NCI-H1417 treated with DMSO at 0.1 percent for 48 hours (cell line): Measurements from ENCODE around the gene DCUN1D4.
"Not testable (repeated sequence)": the region's sequence is repeated elsewhere in the genome, so short reads cannot be mapped to it uniquely, and the experiment has no call there.

Experiments
- DNase-seq: peaks from one replicate; lab custom pipeline; 2025; lab: John Stamatoyannopoulos, UW

Gene DCUN1D4

DNA sequence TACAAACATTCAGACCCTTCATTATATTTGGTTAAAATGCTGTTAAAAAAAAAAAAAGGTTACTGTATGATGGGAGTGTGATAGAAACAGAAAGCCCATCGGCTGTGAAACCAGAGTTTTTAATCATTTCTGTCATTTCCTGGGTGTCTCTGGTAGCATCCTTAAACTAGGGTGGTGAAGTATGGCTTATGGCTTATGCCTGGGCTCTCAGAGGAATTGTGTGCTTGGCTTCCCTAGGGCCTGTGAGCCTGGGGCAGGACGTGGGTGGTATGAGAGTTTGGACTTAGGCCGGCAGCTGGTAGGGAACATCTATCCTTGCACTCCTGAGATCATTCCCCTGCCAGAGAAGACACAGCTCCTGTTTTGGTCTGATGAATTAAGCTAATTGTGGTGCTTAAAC is 52.2 kb downstream of the DCUN1D4 start:
- DNase-seq: no peak

DNA sequence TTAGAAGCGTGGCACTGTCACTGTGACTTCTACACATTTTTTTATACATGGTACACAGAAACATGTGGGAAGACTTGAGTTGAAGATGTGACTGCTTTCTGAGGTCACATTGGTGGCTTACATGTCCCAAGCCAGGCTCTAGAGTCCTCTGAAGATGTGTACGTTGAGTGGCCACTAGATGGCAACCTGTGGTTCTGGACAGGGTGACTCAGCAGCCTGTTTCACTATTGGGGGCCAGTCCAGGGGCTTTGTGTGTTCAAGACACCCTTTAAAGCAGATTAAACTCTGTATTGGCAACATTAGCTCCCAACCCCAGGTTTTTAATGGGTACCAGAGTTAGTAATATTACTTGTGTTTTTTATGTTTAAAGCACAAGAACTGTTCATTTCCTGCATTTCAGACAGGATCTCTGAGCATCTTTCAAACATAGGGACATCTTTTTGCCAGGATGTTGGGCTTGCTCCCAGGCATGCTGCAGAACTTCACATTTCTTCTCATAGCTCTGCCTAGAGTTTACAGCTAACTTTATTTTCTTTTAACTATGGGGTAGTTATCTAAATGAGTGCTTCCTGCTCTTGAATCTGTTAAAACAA is 53.0 kb downstream of the DCUN1D4 start:
- no peak for DNase-seq

DNA sequence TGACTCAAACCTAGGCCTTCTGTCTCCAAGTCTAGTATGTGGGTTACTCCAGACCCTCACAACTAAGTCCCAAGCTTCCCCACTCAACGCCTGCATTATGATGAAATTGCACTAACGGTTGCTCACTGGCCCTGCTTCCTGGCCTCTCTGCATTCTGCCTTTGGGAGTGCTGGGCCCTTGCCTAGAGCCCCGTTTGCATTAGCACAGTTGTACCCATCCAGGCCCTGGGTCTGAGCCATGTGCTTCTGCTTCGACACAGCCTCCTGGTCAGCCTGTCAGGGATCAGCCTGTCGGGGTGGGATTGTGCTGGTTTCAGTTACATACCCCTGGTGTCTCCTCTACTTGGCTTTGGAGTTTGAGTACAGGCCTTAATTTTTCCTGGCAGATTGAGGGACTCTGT is 58.4 kb downstream of the DCUN1D4 start:
- no peak for DNase-seq

DNA sequence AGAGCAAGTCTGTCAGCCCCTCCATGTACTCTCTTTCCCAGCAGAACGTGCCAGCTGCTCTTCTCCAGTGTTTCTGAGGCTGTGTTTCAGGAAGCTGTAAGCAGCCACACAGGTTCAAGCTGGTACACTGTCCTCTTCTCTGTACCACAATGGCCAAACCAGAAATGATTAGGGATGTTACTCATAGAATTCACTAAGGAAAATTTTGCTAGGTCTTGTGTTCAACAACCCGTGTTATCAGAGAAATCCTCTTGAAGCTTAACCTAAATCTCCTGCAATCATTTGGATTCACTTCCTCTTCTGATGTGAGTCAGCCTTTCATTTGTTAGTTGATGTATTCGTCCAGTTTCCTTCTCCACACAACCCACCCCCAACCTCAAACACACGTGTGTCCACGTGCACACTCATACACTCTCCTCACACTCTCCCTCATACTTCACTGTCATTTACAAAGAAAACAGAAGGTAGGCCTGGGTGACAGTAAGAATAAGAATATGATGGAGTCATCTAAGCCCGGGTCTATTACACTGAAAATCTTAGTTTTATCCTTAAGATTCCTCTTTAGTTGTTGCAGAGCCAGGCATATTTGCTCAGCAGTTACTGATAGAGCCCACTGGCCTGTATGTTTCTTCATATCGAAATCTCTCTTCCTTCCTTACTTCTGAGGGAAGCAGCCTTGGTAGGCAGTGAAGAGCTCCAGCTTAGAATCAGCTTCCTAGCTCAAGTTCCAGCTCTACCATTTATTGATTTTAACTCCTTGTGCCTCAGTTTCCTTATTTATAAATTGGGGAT is 63.4 kb downstream of the DCUN1D4 start:
- no peak for DNase-seq

DNA sequence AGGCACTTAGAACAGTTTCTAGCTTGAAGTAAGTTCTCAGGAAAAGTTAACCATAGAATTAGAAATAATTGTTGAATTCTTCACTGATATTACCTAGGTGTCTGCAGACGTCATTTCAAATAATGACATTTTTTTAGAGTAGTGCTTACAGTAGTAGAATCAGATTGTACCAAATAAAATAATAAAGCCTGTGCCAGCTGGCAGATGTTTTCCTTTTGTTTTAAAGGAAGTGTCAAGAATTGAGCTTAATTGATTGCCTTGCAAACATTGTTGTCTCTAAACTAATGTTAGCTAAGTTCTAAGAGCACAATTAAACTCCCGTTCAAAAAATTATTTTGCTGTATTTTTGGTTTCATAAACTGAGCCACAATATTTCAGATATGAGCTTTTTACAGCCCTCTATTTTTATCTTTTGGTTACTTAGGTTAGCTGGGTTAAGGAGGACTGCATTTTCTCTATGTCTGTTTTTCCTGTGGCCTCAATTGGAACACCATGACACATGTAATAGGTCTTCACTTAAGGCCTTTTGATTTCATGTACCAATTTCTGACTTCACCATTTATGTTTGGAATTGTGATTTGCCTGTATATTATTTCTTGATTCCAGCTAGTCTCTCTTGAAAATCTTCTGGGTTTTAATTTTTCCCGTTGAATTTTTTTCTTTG is 64.2 kb downstream of the DCUN1D4 start:
- no peak for DNase-seq

DNA sequence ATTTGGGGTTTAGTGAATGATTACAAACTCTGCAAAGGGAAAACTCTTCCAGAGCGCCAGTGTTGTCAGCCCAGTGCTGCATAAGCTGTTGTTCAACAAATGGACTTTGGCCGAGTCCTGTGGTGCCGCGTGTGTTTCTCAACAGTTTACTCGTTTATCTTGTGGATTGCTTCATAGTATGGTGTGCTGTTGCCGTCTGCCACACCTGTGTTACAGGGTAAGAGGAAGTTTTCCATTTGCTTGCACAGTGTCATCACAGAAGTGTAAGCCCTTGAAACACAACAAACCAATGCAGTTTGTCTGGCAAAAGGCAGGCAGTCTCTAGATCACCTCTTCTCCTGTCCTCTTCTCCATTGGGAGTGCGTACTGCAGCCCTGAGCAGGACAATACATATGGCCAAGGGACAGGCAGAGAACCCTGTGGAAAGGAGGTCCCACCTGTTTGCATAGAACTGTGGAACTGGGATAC is 66.3 kb downstream of the DCUN1D4 start:
- DNase-seq: no peak

DNA sequence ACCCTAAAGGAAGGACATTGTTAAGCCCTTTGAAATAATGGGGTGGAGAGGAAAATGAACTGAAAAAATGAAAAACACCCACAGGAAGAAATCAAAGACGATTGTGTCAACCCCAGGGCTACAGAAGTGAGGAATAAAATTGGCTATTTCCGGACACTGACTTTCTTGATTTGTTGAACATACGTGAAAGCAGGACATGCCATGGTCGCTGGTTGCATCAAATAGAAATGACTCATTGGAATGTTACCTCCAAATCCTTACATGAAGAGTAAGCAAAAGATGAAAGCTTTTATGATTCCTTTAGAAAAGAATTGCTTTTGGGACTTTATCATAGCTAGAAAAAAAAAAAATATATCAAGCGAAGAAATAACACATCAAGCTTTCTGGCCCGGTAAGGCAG is 75.3 kb downstream of the DCUN1D4 start:
- no peak for DNase-seq

DNA sequence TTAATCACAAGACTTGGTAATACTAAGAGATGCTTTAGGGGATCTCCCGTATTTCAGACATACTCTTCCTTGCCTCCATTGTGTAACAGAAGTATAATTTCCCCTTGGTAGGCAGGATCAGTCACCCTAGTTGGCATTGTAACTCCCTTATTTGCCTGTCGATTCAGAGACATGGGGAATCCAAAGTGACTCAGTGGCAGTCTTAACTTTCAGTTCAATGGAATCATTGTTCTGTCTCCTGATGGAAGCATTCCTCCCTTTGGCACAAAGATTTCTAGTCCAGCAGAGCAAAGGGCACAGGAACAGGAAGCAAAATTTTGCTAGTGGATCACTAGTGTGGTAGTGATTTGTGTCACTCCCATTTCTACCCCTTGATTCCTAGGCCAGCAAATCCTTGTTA is 80.4 kb downstream of the DCUN1D4 start:
- no peak for DNase-seq

DNA sequence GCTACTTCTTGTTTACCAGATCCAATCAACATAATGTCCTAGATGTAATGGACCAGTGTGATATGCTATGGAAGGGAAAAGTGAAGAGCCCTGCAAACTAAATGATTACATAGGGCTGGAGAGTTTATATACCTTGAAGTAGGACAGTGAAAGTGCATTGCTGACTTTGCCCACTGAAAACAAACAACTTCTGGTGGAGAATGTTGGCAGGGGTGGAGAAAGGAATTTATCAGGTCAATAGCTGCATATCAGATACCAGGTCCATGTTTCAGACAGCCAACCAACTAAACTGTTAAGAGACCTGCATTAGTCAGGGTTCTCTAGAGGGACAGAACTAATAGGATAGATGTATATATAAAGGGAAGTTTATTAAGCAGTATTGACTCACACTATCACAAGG is 82.4 kb downstream of the DCUN1D4 start:
- no peak for DNase-seq

DNA sequence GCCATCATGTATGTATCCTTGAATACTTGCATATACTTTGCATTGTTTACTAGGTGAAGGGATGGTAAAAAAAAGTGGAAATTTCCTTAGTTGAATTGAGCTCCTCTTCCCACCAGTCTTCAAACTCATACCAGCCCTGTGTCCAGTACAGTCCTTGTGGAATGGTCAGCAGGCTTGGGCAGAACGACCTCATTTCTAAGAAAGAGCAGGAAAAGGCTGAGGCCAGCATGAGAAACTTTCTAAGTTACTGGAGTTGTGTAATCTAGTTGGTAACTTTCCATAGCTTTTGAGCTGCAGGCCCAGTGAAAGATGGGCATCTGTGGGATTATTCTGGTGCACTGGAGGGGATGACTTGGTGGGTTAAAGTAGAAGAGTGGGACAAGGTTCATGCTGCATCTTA is 87.6 kb downstream of the DCUN1D4 start:
- DNase-seq: no peak

DNA sequence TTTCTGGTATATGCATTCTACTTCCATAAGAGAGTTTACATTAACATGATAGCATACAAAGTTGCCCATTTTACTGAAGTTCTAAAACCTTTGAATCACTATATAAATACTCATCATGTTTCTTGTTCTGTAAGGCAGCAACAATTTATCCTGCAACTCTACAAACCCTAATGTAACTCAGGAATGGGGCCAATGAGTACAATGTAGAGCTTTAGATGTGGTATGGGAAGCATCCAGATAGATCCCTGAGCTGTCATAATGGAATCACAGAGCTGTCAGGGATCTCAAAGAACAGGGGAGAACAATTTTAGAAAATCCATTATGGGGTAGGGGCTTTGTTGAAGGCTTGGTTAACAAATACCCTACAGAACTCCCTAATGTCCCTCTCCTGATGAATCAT is 88.5 kb downstream of the DCUN1D4 start:
- no peak for DNase-seq

DNA sequence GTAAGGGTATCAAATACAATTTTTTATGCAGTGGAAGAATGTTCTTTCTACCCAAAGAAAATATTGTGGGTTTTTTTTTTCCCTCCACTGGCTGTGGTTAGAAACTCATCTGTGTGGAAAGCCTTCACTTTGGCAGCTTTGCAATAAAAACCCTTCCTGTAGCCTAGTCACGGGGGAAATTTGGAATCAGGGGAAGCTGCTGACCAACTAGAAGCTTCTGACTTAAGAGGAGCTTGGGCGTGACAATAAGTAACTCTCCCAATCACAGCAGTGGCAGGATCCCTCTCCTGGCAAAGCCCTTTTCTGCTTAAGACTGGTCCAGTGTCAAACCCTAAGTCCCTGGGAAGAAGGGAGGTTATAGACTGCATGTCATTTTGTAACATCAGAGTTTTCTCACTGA is 89.3 kb downstream of the DCUN1D4 start:
- no peak for DNase-seq

DNA sequence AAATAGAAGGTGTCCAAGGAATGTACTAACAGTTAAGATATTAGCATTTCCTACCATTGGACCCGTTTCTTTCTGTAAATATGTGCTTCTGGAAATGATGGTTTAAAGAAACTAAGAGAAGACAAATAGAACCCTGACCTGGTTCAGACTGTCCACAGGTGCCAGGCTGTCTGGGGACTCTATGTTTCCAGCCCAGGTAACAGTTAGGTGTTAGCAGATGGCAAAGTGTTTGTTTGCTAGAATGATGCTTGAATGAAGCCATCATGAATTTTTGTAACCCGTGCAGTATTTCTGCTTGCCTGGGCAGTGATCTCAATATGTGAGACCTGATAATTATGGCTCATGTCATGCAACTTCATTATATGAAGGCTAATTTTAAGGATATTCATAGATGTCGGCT is 89.7 kb downstream of the DCUN1D4 start:
- DNase-seq: no peak

DNA sequence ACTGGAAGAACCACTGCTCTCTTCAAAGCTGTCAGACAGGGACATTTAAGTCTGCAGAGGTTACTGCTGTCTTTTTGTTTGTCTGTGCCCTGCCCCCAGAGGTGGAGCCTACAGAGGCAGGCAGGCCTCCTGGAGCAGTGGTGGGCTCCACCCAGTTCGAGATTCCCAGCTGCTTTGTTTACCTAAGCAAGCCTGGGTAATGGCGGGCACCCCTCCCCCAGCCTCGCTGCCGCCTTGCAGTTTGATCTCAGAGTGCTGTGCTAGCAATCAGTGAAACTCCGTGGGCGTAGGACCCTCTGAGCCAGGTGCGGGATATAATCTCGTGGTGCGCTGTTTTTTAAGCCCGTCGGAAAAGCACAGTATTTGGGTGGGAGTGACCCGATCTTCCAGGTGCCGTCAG is 97.5 kb downstream of the DCUN1D4 start:
- not testable (repeated sequence) for DNase-seq

DNA sequence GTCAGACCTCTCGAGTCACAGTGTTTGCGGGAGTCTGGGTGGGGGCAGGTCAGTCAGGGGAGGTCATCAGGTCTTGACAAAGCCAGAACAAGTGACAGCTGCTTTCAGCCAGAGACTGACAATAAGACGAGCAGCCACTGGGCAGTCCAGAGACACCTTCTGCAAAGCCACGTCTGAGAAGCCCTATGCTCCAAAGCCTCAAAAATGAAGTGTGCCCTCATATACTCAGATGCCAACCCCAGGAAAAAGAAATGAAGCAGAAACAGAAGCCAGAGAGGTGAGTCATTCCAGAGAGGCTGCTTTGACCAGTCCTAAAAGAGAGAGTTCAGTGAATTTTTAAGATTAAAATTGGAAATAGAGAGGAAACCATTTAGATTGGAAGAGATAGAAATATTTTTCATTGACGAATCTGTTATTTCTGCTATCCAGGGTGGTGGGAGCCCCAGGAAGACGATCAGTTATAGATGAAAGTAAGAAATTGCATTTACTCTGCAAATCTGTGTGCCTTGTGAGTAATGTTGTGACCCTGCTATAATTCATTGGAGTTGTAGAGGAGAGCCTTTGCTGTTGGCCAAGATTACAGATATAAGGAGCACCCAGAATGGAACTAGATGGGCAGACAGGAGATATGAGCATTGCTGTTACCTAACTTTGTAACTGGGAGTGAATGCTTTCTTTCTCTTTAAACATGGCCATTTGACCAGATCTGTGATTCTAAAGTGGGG is 99.3 kb downstream of the DCUN1D4 start:
- DNase-seq: no peak

DNA sequence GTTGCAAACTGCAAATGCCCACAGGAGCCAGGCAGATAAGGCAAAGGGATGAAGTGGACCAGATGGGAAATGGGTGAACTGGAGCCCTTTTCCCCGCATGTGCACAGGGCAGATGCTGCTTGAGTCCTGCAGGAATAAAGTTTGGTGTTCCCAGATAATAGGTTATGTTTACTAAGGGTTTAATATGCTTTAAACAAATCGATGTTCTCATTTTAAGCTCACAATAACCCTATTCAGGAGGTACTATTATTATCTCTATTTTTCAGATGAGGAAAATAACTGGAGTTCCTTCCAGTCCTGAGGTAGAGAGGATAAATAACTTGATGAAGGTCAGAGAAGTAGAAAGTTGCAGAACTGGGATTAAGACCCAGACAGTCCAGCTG is 99.9 kb downstream of the DCUN1D4 start:
- no peak for DNase-seq

DNA sequence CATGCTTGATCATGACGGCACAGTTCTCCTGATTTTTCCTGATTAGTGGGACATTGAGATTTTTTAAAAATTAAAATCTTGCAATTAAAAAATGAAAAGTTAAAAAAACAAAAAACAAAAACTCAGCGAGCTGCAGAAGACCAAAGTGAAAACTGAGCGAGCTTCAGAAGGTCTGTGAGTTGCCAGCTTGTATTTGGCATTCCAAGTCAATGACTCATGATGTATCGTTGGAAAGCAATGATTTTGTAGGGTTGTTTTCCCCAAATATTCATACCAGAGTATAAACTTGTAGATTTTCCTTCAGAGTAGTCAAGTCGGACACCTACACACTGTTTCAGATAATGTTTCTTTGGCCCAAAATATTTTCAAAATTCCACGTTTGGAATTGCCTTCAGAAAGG is 100.3 kb downstream of the DCUN1D4 start:
- DNase-seq: no peak

DNA sequence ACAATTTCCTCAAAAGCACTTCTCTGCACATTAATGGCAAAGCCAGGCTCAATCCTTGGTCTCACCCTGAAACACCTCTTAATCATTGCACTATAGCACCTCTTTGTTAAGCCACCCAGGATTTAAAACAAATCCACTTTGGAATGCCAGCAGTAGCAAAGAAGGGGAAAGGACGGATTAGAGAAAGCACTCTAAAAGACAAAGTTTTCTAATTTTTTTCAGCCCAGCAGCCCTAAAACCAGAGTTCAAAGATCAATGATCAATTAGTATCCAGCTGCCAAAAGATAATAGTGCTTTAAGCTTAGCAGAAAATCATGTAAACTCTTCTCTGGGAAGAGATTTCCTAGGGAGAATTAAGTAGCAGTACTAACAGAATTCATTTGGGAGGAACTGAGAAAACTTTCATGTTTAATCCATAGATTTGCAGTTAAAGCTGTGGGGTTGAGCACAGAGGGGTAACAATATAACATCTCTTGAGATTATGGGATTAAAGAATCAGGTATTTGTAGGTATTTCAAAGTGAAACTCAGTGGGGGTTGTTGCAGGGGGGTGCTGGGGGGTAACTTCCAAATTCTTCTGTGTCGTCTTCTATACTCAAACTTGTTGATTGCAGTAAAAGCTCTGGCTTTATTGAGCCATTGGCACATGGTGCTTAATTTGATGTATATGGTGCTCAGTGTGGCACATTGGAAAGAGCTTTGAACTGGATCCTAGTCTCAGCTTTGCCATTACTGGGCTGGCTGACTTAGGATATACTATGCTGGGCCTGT is 115.4 kb downstream of the DCUN1D4 start:
- DNase-seq: no peak

DNA sequence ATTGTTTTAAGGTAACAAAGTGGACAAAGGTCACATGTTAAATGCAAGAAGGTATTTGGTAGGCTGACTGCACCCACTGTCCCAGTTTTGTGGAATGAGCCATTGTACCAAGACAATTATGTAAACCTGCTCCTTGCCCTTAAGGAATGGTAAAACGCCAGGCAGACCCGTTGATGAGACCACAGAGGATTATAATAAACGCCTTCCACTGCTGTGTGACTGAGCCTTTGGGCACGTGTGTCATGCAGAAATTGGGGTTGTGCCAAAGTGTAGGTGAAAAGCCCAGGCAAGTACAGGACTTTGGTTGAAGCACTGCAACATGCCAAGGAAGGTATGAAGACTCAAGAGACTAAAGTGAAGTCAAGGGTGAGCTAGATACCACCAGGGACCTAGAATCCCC is 117.5 kb downstream of the DCUN1D4 start:
- no peak for DNase-seq

DNA sequence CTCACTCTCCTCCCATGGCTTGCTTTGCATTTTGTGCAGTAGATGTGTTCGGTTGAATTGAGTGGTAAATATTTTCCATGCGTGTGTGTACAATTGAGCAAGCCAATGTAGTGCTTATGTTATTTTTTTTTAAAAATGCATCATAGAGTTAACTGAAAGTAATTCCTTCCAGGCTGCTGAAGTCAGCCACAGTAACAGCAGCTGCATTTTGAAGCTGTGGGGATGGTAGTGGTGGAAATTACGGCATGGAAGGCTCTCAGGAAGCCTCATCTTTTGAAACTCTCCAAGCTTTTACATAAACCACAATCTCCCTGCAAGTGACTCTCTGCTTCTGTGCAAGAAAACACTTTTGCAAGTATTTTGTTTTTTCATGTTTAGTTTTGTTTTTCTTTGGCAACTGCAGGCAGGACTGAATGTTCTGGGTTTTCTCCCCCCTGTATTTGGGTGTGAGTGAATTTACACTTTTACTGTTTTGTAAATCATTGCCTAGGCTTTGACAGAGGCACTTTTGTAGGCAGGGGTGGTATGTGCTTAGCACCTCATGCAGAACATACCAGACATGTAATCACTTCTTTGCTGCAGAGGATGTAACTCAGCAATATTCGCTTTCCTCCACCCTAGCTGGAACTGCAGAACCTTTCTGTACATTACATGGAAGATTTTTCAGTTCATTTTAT is 121.0 kb downstream of the DCUN1D4 start:
- no peak for DNase-seq

DNA sequence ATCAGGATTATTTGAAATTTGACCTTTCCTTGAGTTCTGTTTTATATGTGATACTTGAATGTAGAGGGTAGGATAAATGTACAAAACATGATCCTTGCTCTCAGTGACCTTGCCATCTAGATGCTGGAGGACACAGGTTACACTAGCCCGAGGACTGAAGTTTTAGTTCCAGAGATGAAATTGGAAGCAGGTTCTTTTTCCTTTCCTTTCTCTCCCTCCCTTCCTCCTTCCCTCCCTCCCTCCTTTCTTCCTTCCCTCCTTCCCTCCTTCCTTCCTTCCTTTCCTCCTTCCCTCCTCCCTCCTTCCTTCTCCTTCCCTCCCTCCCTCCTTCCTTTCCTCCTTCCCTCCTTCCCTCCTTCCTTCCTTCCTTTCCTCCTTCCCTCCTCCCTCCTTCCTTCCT is 122.9 kb downstream of the DCUN1D4 start:
- no peak for DNase-seq
